Heart right ventricle (tissue), 16 donors: Measurements from ENCODE around the gene LRCH1. TPM values are rescaled to one million over a fixed set of nuclear protein-coding genes. Genes with fewer than 3 reads are reported as not detected.

Source experiments
- ATAC-seq, 8 donors: fragments of 200-7000 bp; cut with Tn5 transposase; one replicate each; pipeline ENCODE4 v1.9.1; 2020; ENCODE audit warnings: mild to moderate bottlenecking in 8 of 8, moderate library complexity in 8 of 8, moderate number of reproducible peaks in 1 of 8
- DNase-seq, 2 donors: peaks; one replicate each; pipeline ENCODE4 v3.0.0-alpha.2; 2020
- H3K27ac ChIP-seq, 10 donors: fragments of 200-600 bp; sonication (generic) in 2 of 10; one replicate each; pipeline versions ENCODE4 v1.5.0 to v1.8.0; 2020 to 2022; ENCODE audit warnings: mild to moderate bottlenecking in 3 of 10
- H3K27me3 ChIP-seq, 7 donors: fragments of 200-600 bp; one replicate each; pipeline ENCODE4 v1.8.0; 2021 to 2022; ENCODE audit warnings: mild to moderate bottlenecking in 2 of 7
- H3K36me3 ChIP-seq, 9 donors: fragments of 200-600 bp; sonication (generic) in 1 of 9; one replicate each; pipeline versions ENCODE4 v1.5.0 to v1.8.0; 2020 to 2022; ENCODE audit warnings: mild to moderate bottlenecking in 2 of 9
- H3K4me1 ChIP-seq, 9 donors: fragments of 200-600 bp; sonication (generic) in 1 of 9; one replicate each; pipeline versions ENCODE4 v1.5.0 to v1.8.0; 2020 to 2022; ENCODE audit warnings: mild to moderate bottlenecking in 4 of 9
- H3K4me3 ChIP-seq, 10 donors: fragments of 200-600 bp; sonication (generic) in 2 of 10; one replicate each; pipeline versions ENCODE4 v1.5.0 to v1.8.0; 2020 to 2022; ENCODE audit warnings: mild to moderate bottlenecking in 7 of 10, moderate library complexity in 2 of 10
- H3K9me3 ChIP-seq, 11 donors: fragments of 200-600 bp in 10 of 11; sonication (generic) in 2 of 11; one replicate each; pipeline versions ENCODE4 v1.5.0 to v1.8.0; 2013 to 2022; ENCODE audit warnings: mild to moderate bottlenecking in 2 of 11, control low read depth in 1 of 11, moderate library complexity in 1 of 11
- CTCF ChIP-seq, 9 donors: fragments of 200-600 bp; sonication (generic) in 2 of 9; IDR thresholded peaks; one replicate each; pipeline versions ENCODE4 v1.5.0 to v1.8.0; 2021 to 2022; ENCODE audit warnings: antibody characterized with exemption in 9 of 9, mild to moderate bottlenecking in 5 of 9, moderate library complexity in 1 of 9
- WGBS, 2 donors: extraction: QIAGEN DNeasy Blood & Tissue Kit; methylation state at CpG; one replicate each; pipeline ENCODE4 v1.1.7; 2013; ENCODE audit warnings: inconsistent platforms in 1 of 2; 5-methylcytosine and 5-hydroxymethylcytosine counted together
- intact Hi-C, 10 donors: fragments of 100-400 bp; cut with DNase I; formaldehyde crosslinking; loops; one replicate each; pipeline versions ENCODE4 v1.11.1 to v1.14.2; 2022
- polyA plus RNA-seq, 2 donors: library from polyadenylated mRNA; stranded (reverse); fragments of 200-250 nt; gene quantifications; one replicate each; pipeline ENCODE4 v1.2.3, GENCODE V29; 2013
- total RNA-seq, 10 donors: library from RNA; stranded (reverse); fragmentation: NEBNext Ultra II Directional in 3 of 10; extraction: Animal tissue kit (Norgen Biotek cat#: 25700) in 3 of 10; gene quantifications; one replicate each; pipeline versions ENCODE4 v1.2.1 to v1.2.4, GENCODE V29; 2021 to 2023
- donor health status: Arrhythmogenic right ventricular cardiomyopathy.
- donor health status: ischemic (EF 13 %, LVEDD 7.1; RV severe dilation, severe dysfunction).
- donor health status: healthy with polysubstance abuse.
- donor health status: DM: no; HTN: yes; CAD: no.
- donor health status: DM: no; HTN: no; CAD: no.
- donor health status: ischemic (EF 25% LVEDD 6.9; RV normal size, moderate dysfunction).
- donor health status: ischemic (EF 25% LVEDD 5.7; RV mildly dilated, moderate dysfunction).
- donor health status: healthy.
- donor health status: DM: yes; HTN: yes; CAD: no.
- donor health status: Ischemic cardiomyopathy.
- donor health status: ischemic (EF 35%, LVEDD 5.7; RV mildly dilated, moderate dysfunction).
- donor health status: nonischemic (EF 11% LVEDD 7.7; RV severe dilation, severe dysfunction).
- donor health status: DM: yes; HTN: yes; CAD: no.
- donor health status: PGD.
- donor health status: ischemic (EF 29% LVEDD 5.4; RV normal size, mild dysfunction).
- donor health status: nonischemic (EF 23%, LVEDD 6.1; RV moderate dilation, normal function).

The LRCH1 gene
- total and polyA plus RNA-seq, 12 donors = 4.1 to 20.3 (median 13.1) TPM

- no peak for TF ChIP-seq CTCF (IDR thresholded peaks at IDR 0.05)
- Histone ChIP-seq H3K4me3 (no peak overlapping the region), H3K27ac (no peak overlapping the region), H3K36me3 (peaks cover 0 to 78% (median 19%) of the 10 kb centered on the region in 9 donors), H3K27me3 (peaks cover 0 to 7% (median 0%) of the 10 kb centered on the region in 7 donors), H3K9me3 (no peaks in the 10 kb centered on the region), H3K4me1 (peaks cover 0 to 23% (median 0%) of the 10 kb centered on the region in 9 donors)
- ATAC-seq (peak in 1 of 8 donors; percentile 23), DNase-seq (no peak)
- 48 to 51% methylated on average over 2 of the region's 2 CpGs for WGBS, 2 donors
- intact Hi-C loops = no loop called here
Observed at GRCh38 chr13:46749951-46750350, 197.0 kb downstream of the LRCH1 start.

GRCh38 chr13:46751811-46752635 is 199.1 kb downstream of the LRCH1 start:
- Histone ChIP-seq H3K27me3 (peaks cover 0 to 7% (median 0%) of the 10 kb centered on the region in 7 donors), H3K4me3 (no peak overlapping the region), H3K36me3 (peaks cover 0 to 58% (median 12%) of the 10 kb centered on the region in 9 donors), H3K27ac (no peak overlapping the region), H3K4me1 (peaks cover 0 to 26% (median 0%) of the 10 kb centered on the region in 9 donors), H3K9me3 (no peaks in the 10 kb centered on the region)
- ATAC-seq = peak in 6 of 8 donors; percentile 25 to 65 (median 52)
- intact Hi-C loops = no loop called here
- TF ChIP-seq CTCF (IDR thresholded peaks at IDR 0.05) = no peak
- DNase-seq = no peak
- WGBS, 2 donors = 63 to 81% methylated on average over 7 of the region's 7 CpGs

DNA sequence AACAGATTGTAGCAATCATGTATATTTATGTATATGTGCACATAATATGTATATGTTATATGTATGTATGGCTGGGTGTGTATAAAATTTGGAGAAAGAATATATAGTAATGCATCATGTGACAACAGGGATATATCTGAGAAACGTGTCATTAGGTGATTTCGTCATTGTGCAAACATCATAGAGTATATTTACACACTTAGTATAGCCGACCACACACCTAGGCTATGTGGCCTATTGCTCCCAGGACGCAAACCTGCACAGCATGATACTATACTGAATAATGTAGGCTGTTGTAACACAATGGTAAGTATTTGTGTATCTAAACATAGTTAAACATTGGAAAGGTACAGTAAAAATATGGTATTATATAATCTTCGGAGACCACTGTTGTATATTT is 200.2 kb downstream of the LRCH1 start:
- Histone ChIP-seq H3K27ac (no peak overlapping the region), H3K4me3 (no peak overlapping the region), H3K4me1 (peaks cover 0 to 37% (median 6%) of the 10 kb centered on the region in 9 donors), H3K9me3 (no peaks in the 10 kb centered on the region), H3K27me3 (peaks cover 0 to 7% (median 0%) of the 10 kb centered on the region in 7 donors), H3K36me3 (peaks cover 0 to 50% (median 12%) of the 10 kb centered on the region in 9 donors)
- ATAC-seq (no peak), DNase-seq (no peak)
- 89 to 90% methylated on average over 5 of the region's 5 CpGs for WGBS, 2 donors
- intact Hi-C loops = no loop called here
- no peak for TF ChIP-seq CTCF (IDR thresholded peaks at IDR 0.05)

DNA sequence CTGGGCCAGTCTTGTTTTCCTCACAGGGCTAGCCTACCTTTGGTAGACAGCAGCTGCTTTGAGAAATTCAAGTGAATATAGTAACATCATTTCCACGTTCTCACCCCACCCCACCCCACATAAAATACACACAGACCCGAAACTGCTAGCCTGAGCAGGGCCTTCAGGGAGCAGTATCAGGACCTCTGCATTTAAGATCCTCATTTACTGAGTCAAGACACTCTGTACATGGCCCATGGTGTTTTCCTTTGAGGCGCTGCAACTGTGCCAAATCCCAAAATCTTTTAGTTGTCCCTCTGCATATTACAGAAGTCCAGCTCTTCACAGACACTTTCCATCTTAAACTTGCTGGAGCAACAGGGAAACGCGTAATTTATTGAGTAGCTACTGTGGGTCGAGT is 200.9 kb downstream of the LRCH1 start:
- no peak overlapping the region for H3K4me3 ChIP-seq
- TF ChIP-seq CTCF (IDR thresholded peaks at IDR 0.05) = no peak
- intact Hi-C loops = no loop called here
- DNase-seq (no peak), ATAC-seq (no peak)
- 90 to 93% methylated on average over 6 of the region's 6 CpGs for WGBS, 2 donors
- H3K4me1 ChIP-seq = peaks cover 0 to 37% (median 6%) of the 10 kb centered on the region in 9 donors
- peaks cover 0 to 7% (median 0%) of the 10 kb centered on the region in 7 donors for H3K27me3 ChIP-seq
- H3K27ac ChIP-seq = no peak overlapping the region
- peaks cover 0 to 43% (median 12%) of the 10 kb centered on the region in 9 donors for H3K36me3 ChIP-seq
- no peaks in the 10 kb centered on the region for H3K9me3 ChIP-seq
